NCI-H2196 treated with DMSO at 0.1 percent for 48 hours (cell line): ENCODE results near the gene TPSAB1.
A peak's percentile ranks its signal among the peaks of the same experiment; 100 is the strongest.
"Not testable (repeated sequence)": the region's sequence is repeated elsewhere in the genome, so short reads cannot be mapped to it uniquely, and the experiment has no call there.

ENCODE experiments used
- DNase-seq: peaks from one replicate; lab custom pipeline; 2025; ENCODE audit not compliant: unreplicated experiment; lab: John Stamatoyannopoulos, UW

TPSAB1 gene

DNA sequence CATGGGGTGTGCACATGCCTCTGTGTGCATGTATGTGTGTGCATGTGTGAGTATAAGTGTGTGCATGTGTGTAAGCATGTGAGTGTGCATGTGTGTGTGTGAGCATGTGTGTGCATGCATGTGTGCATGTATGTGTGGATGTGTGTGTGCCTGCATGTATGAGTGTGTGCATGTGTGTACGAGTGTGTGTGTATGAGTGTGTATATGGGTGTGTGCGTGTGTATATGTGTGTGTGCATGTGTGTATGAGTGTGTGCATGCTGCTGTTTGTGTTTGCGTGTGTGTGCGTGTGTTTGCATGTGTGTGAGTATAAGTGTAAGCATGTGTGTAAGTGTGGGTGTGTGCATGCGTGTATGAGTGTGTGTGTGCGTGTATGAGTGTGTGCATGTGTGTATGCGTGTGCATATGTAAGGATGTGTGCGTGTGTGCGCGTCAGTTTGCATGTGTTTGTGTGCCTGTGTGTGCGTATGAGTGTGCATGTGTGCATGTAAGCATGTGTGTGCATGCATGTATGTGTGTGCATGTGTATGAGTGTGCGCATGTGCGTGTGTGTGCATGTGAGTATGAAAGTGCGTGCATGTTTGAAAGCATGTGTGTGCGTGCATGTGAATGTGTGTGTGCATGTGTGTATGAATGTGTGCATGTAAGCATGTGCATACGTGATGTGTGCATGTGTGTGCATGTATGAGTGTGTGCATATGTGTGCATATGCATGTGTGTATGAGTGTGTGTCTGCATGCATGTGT, 24.0 kb downstream of the TPSAB1 start:
- no peak for DNase-seq

DNA sequence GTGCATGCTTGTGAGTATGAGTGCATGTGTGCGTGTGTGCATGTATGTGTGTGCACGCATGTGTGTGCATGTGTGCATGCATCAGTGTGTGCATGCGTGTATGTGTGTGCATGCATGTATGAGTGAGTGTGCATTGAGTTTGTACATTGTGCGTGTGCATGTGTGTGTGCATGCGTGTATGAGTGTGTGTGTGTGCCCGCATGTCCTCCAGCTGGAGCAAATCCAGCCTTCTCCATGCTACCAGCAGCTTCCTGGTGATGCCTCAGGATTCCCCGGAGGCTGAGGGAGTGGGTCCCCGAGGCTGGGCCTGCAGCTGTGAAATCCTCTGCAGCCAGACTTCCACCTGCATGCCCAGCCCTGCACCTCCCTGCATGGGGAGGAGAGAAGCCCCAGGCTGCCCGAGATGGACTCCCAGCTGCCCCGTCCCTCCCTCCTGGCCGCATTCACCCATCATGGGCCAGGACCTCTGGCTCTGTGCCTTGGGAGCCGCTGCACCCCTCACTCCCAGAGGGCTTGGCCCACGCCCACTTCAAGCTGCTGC, 24.7 kb downstream of the TPSAB1 start:
- DNase-seq: no peak

DNA sequence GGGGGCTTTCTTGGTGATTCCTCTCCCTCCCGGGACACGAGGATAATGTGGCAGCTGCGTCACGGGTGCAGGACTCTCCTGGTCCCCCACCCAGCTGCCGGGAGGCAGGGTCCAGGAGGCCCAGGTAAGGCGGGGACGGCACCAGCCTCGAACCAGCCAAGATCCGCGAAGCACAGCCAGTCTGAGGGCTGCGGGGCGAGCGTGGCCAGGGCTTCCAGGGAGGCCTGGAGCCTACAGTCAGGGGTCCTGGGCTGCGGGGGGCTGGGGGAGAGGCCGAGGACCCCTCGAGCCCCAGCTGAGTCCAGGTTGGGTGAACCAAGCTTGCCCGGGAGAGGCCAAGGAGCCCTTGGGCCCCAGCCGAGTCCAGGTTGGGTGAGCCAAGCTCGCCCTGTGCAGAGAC, 25.3 kb downstream of the TPSAB1 start:
- DNase-seq: no peak

DNA sequence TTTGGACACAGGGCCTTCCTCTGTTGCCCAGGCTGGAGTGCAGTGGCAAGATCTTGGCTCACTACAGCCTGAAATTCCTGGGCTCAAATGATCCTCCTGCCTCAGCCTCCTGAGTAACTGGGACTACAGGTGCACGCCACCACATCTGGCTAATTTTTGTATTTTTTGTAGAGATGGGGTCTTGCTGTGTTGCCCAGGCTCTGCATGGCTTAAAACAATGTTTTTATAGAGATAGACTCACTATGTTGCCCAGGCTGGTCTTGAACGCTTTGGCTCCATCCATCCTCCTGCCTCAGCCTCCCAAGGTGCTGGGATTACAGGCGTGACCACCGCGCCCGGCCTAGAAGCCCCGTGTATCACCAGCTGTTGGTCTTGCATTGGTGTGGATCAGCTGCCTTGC, 28.9 kb downstream of the TPSAB1 start:
- DNase-seq: not testable (repeated sequence)

GRCh38 chr16:1271380-1271723, 30.8 kb downstream of the TPSAB1 start:
- no peak for DNase-seq

- peak; percentile 78 for DNase-seq
Measured at GRCh38 chr16:1271724-1272413, 31.4 kb downstream of the TPSAB1 start.

- no peak for DNase-seq
Measured at GRCh38 chr16:1272453-1273198, 32.1 kb downstream of the TPSAB1 start.

- DNase-seq: no peak
Measured at GRCh38 chr16:1273816-1274215, 33.3 kb downstream of the TPSAB1 start.

- DNase-seq: no peak
Measured at GRCh38 chr16:1274767-1275166, 34.3 kb downstream of the TPSAB1 start.

DNA sequence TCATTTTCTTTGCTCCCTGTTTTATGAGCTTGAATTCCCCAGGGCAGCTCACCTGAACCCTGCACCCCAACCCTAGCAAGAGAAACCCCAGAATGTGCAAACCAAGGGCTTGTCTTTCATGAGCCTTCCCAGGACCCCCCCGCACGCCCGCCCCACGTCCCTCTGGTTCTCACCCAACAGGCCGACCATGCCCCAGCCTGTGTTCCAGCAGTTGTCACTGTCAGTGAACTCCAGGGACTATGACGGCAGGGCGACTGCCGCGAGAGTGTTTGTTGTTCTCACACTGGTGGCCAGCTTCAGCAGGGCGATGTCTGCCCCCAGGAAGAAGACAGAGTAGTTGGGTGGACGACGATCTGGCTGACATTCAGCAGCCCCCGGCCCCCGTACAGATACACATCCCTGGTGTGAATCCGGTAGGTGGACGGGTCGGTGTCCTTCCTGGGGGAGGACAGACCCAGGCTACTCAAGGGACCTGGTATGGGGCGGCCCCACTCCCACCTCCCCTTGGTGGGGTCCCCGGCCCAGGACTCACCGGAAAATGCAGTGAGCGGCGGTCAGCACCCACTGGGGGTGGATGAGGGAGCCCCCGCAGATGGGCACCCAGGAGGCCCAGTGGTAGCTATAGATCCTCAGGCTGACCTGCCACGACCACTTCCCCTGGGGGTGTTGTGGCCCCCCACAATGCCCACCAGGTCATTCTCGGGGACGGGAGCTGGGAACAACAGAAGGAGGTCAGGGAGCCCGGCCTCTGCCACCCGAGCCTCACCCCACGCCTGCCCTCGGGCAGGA, 35.5 kb downstream of the TPSAB1 start:
- DNase-seq: no peak

GRCh38 chr16:1276580-1276878, 36.0 kb downstream of the TPSAB1 start:
- no peak for DNase-seq

DNA sequence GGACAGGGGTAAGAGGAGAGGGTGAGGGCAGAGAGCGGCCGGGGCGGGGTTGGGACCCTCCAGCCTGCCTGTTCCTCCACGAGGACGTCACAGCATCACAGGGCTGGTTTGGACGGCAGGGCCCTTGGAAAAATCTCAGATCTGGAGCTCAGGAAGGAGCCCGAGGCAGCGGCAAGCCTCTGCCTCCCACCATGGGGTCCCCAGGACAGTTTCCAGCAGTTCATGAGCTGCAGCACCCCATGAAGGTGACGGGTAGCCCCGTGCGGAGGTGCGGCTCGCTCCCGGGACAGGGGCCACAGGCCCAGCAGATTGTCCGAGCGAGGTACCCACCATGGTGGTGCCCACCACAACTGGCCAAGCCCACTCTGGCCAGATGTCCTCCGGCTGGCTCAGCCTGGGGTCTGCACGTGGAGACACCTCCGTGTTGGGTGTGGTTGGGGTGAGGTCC, 36.7 kb downstream of the TPSAB1 start:
- no peak for DNase-seq

DNA sequence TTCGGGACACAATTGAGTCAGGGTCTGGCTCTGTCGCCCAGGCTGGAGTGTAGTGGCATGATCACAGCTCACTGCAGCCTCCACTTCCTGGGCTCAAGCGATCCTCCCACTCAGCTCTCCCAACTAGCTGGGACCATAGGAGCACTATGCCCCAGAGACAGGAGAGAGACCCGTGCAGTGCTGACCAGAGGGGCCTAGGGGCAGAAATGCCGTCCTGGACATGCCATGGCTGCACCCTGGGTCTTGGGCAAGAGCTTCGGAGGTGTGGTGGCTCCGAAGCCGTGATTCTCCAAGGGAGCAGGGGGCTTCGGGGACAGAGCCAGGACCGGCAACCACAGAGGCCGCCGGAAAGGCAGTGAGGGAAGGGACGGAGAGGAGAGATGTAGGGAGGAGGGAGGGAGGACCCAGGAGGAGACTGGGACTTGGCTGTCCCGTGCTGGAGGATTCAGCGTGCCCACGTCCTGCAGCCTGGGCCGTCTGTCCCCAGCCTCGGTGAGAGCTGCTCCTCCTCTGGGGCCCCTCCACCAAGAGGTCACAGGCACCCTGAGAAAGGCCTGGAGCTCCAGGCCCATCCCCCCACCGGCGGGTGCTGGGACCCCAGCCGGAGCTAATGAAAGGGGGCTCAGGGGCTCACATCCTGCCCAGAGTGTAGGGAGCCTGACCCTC, 37.2 kb downstream of the TPSAB1 start:
- DNase-seq: no peak

DNA sequence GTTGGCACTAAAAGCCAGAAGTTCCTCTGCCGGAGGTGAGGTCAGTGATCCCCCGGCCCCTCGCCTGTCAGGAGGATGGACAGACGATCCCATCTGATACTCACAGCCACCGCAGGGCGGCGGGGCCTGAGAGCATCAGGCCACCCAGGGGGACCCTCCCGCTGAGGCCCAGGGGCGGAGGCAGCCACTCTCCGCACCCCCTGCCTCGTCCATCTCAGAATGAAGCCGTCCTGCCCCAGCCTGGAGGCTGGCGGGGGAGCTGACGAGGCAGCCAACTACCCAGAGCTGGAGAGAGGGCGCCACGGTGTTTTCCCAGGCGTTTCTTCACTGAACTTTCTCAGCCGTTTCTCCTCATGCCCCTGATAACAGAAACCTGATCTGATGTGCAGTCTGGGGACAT, 38.0 kb downstream of the TPSAB1 start:
- DNase-seq: no peak

- DNase-seq: no peak
Measured at GRCh38 chr16:1279081-1279944, 38.8 kb downstream of the TPSAB1 start.

- DNase-seq: no peak
Measured at GRCh38 chr16:1279945-1280589, 39.6 kb downstream of the TPSAB1 start.

DNA sequence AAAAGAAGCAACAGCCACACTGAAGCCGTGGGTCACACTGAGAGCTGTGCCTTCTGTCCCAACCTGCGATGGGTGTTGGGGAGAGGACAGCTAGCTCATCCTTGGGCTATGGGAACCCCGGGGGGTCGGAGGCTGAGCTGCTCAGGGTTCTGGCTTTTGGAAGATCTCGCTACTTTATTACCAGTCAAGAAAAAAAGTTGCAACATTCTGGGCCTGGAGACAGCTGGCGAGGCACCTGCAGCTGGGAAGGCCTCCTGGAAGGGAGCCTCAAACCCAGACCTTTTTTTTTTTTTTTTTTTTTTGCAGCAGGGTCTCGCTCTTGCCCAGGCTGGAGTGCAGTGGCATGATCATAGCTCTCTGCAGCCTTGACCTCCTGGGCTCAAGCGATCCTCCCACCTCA, 40.3 kb downstream of the TPSAB1 start:
- no peak for DNase-seq

- DNase-seq: no peak
Measured at GRCh38 chr16:1281517-1281916, 41.0 kb downstream of the TPSAB1 start.

DNA sequence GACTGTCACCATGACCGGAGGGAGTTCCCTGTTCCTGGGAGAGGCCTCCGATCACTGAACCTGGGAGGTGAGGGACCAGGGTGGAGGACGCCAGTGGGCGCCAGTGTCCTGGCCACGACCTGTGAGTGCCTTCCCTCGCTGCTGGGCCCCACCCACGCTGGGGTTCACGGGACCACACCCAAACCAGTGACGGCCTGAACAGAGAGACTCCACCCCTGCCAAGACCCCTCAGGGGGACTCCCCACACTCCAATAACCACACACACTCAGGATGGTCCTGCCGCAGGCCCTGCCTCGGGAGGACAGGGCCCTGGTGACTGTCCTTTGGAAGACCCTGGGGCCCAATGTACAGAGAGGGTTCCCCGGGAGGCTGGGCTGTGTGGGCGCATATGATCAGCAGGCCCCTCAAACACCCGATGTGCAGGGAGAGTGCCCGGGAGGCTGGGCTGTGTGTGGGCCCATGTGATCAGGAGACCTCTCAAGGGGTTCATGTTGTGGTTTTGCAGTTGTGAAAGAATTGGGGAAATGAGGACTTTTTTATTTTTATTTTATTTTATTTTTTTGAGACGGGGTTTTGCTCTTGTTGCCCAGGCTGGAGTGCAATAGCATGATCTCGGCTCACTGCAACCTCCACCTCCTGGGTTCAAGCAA, 41.9 kb downstream of the TPSAB1 start:
- no peak for DNase-seq
